HG03565 (cell line): ENCODE results near the gene ERC1.
"Not testable (repeated sequence)": the region's sequence is repeated elsewhere in the genome, so short reads cannot be mapped to it uniquely, and the experiment has no call there.

Experiments
- ATAC-seq: cut with Tn5 transposase; IDR thresholded peaks from one replicate; pipeline ENCODE4 v1.9.1; 2021; ENCODE audit warnings: mild to moderate bottlenecking, moderate library complexity; ENCODE audit not compliant: unreplicated experiment

Gene ERC1

GRCh38 chr12:1176191-1176590, 185.2 kb downstream of the ERC1 start:
- ATAC-seq: no peak

- no peak for ATAC-seq
Observed at GRCh38 chr12:1179128-1179527, 188.1 kb downstream of the ERC1 start.

GRCh38 chr12:1182069-1182468, 191.0 kb downstream of the ERC1 start:
- ATAC-seq: no peak

- ATAC-seq: no peak
Observed at GRCh38 chr12:1184402-1184801, 193.4 kb downstream of the ERC1 start.

- ATAC-seq: peak; percentile 49
Observed at GRCh38 chr12:1185460-1186182, 194.6 kb downstream of the ERC1 start.

GRCh38 chr12:1186298-1186697, 195.3 kb downstream of the ERC1 start:
- ATAC-seq: no peak

- ATAC-seq: no peak
Observed at GRCh38 chr12:1188016-1188415, 197.0 kb downstream of the ERC1 start.

GRCh38 chr12:1189163-1189562, 198.1 kb downstream of the ERC1 start:
- no peak for ATAC-seq

GRCh38 chr12:1195513-1195912, 204.5 kb downstream of the ERC1 start:
- no peak for ATAC-seq

- ATAC-seq: no peak
Observed at GRCh38 chr12:1197264-1198018, 206.4 kb downstream of the ERC1 start.

- ATAC-seq: not testable (repeated sequence)
Observed at GRCh38 chr12:1198854-1199253, 207.8 kb downstream of the ERC1 start.

GRCh38 chr12:1199700-1200099, 208.7 kb downstream of the ERC1 start:
- ATAC-seq: no peak

GRCh38 chr12:1201030-1201429, 210.0 kb downstream of the ERC1 start:
- ATAC-seq: no peak

GRCh38 chr12:1201886-1202285, 210.9 kb downstream of the ERC1 start:
- ATAC-seq: no peak

- ATAC-seq: no peak
Observed at GRCh38 chr12:1203735-1204019, 212.7 kb downstream of the ERC1 start.

GRCh38 chr12:1204581-1205121, 213.6 kb downstream of the ERC1 start:
- ATAC-seq: peak; percentile 77

- ATAC-seq: no peak
Observed at GRCh38 chr12:1205512-1206060, 214.6 kb downstream of the ERC1 start.

GRCh38 chr12:1206118-1206734, 215.2 kb downstream of the ERC1 start:
- ATAC-seq: no peak

- no peak for ATAC-seq
Observed at GRCh38 chr12:1207276-1207675, 216.3 kb downstream of the ERC1 start.

- not testable (repeated sequence) for ATAC-seq
Observed at GRCh38 chr12:1208719-1209118, 217.7 kb downstream of the ERC1 start.

- ATAC-seq: no peak
Observed at GRCh38 chr12:1212526-1212925, 221.5 kb downstream of the ERC1 start.

- no peak for ATAC-seq
Observed at GRCh38 chr12:1213205-1213604, 222.2 kb downstream of the ERC1 start.
